ENCODE data around the gene GRB2.
A peak's percentile ranks its signal among the peaks of the same experiment; 100 is the strongest.

The GRB2 gene

GRCh38 chr17:75271955-75272847, 133.3 kb downstream of the GRB2 start:
- DNase-seq, result no peak

DNA sequence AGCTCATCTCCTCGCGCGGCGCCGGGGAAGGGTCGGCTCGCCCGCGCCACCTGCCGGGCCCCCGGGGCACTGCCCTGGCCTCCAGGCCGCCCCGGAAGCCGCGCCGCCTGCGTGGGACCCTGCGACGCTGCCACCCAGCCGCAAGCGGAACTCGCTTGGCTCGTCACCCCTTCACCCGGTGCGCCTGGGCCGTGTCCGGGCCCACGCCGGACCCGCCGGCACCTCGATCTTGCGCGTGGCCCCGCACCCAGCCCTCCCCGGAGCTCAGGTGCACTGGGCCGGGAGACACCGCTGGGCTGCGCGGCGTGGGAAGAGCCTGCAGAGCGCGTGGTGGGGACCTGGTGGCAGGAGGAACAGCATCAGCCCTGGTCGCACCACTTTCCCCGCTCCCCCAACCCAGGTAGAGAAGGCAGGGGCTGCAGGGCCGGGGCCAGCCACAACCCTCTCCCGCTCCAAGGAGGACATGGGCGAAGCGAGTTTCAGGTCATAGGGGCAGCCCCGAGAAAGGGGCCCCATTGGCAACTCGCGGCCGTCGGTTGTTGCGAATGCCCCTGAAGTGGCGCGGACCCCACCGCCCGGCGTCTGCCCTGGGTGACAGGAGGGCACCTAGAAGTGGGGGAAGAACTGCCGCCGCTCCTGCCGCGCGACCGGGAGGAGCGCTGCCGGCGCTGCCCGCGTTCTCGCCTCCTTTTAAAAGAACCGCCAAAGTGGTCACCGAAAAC, 134.1 kb downstream of the GRB2 start:
- DNase-seq, result peak; percentile 72 to 86 (median 80)

- no peak for DNase-seq
Measured at GRCh38 chr17:75270966-75271232, 134.6 kb downstream of the GRB2 start, which contains the start of gene MIF4GD. MIF4GD (minus strand) TSS chr17:75271231; CDS start chr17:75270195, 1,036 bp downstream.

DNA sequence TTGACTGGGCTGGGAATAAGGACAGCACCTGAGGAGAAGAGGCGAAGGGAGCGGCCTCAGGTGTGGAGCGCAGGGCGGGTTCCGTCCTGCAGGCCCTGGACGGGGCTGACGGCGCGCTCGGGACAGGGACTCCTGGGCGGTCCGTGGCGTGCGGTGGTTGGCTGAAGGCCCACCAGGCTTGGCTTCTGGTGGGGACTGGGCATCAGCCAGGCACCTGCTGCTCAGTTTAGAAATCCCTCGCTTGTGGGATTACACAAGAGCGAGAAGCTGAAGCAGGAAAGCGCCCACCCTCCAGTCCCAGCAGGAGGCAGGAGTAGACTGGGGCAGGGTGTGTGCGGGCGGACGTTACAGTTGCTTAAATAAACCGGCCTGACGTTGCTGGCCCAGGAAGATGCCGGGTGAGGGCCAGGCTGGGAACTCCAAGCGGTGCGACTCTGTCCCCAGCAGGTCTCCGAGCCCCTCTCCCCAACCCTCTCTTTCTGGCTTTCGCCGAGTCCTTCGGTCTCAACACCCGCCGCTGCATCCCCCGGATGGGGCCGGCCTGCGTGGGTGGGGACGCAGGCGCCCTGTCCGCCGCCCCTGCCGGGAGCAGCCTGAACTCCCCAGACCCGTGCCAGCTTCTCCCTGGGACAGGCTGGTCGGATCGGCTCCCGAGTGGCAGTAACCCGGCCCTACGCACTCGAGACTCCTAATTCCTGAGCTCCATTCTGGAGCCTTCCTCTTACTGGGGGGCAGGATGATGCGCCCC, 135.1 kb downstream of the GRB2 start:
- peak in 3 of 4 experiments; percentile 22 to 29 (median 22) for DNase-seq

- no peak for DNase-seq
Measured at GRCh38 chr17:75269844-75270217, 135.6 kb downstream of the GRB2 start.
